Heart left ventricle (tissue), 13 donors: ENCODE results near the gene ABHD5.

Experiments
- CTCF ChIP-seq, 12 donors: fragments of 200-600 bp; sonication (generic) in 4 of 12; IDR thresholded peaks; one replicate each; pipeline versions ENCODE4 v1.5.0 to v1.8.0; 2018 to 2022; ENCODE audit warnings: antibody characterized with exemption in 12 of 12, mild to moderate bottlenecking in 5 of 12
- POLR2A ChIP-seq, 2 donors: fragments of 450-650 bp; IDR thresholded peaks; one replicate each; pipeline ENCODE4 v1.6.1; 2017; ENCODE audit warnings: antibody characterized with exemption in 2 of 2, mild to moderate bottlenecking in 2 of 2, moderate library complexity in 2 of 2
- donor health status: ischemic (EF 13 %, LVEDD 7.1; RV severe dilation, severe dysfunction).
- donor health status: DM: no; HTN: yes; CAD: no.
- donor health status: DM: no; HTN: no; CAD: no.
- donor health status: ischemic (EF 25% LVEDD 6.9; RV normal size, moderate dysfunction).
- donor health status: ischemic (EF 25% LVEDD 5.7; RV mildly dilated, moderate dysfunction).
- donor health status: ischemic (EF 35%, LVEDD 5.7; RV mildly dilated, moderate dysfunction).
- donor health status: nonischemic (EF 11% LVEDD 7.7; RV severe dilation, severe dysfunction).
- donor health status: DM: yes; HTN: yes; CAD: no.
- donor health status: PGD.
- donor health status: ischemic (EF 29% LVEDD 5.4; RV normal size, mild dysfunction).
- donor health status: nonischemic (EF 23%, LVEDD 6.1; RV moderate dilation, normal function).

- TF ChIP-seq CTCF (IDR thresholded peaks at IDR 0.05) (no peak), POLR2A (IDR thresholded peaks at IDR 0.05) (no peak)
These were observed 16.5 kb downstream of the ABHD5 start for GRCh38 chr3:43707266-43707665.
